Spleen (tissue), 7 donors: Measurements from ENCODE around the gene ZDHHC20.

Experiments
- POLR2A ChIP-seq, 3 donors: fragments of 450-650 bp; IDR thresholded peaks; one replicate each; pipeline ENCODE4 v1.5.1; 2017; ENCODE audit warnings: antibody characterized with exemption in 3 of 3, mild to moderate bottlenecking in 1 of 3
- POLR2AphosphoS5 ChIP-seq, 3 donors: sonication (generic); formaldehyde crosslinking; IDR thresholded peaks; one replicate each; pipeline ENCODE4 v1.5.1; 2017; ENCODE audit warnings: antibody characterized with exemption in 3 of 3
- TF ChIP-seq, protein P1 (sequence below), 11 experiments: fragments of 200-600 bp in 7 of 11; fragments of 450-650 bp in 4 of 11; sonication (generic) in 4 of 11; IDR thresholded peaks in 8 of 11; conservative IDR thresholded peaks in 3 of 11; 1 replicate in 7 of 11; 2 replicates in 4 of 11; pipeline versions ENCODE4 v1.4.0 to v1.8.0; 2016 to 2021; ENCODE audit warnings: antibody characterized with exemption in 11 of 11, inconsistent platforms in 4 of 11, mild to moderate bottlenecking in 1 of 11
- donor health status: DM: no; HTN: no; CAD: no; lungs with moderate emphysema.
- donor health status: DM: no; HTN: no; CAD: no.
- donor health status: DM: no; HTN: no; CAD: no.

DNA sequence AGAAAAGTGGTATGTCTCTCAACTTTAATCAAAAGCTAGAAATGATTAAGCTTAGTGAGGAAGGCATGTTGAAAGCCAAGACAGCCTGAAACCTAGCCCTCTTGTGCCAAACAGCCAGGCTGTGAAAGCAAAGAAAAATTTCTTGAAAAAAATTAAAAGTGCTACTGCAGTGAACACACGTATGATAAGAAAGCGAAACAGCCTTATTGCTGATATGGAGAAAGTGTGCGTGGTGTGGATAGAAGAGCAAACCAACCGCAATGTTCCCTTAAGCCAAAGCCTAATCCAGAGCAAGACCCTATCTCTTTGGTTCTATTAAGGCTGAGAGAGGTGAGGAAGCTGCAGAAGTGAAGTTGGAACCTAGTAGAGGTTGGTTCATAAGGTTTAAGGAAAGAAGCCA, 96.4 kb downstream of the ZDHHC20 start:
- TF ChIP-seq, protein P1, sequence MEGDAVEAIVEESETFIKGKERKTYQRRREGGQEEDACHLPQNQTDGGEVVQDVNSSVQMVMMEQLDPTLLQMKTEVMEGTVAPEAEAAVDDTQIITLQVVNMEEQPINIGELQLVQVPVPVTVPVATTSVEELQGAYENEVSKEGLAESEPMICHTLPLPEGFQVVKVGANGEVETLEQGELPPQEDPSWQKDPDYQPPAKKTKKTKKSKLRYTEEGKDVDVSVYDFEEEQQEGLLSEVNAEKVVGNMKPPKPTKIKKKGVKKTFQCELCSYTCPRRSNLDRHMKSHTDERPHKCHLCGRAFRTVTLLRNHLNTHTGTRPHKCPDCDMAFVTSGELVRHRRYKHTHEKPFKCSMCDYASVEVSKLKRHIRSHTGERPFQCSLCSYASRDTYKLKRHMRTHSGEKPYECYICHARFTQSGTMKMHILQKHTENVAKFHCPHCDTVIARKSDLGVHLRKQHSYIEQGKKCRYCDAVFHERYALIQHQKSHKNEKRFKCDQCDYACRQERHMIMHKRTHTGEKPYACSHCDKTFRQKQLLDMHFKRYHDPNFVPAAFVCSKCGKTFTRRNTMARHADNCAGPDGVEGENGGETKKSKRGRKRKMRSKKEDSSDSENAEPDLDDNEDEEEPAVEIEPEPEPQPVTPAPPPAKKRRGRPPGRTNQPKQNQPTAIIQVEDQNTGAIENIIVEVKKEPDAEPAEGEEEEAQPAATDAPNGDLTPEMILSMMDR (IDR thresholded peaks at IDR 0.05 in 8 of 11, conservative IDR thresholded peaks at IDR 0.05 in 3 of 11): no peak
- TF ChIP-seq POLR2A (IDR thresholded peaks at IDR 0.05) (no peak), POLR2AphosphoS5 (IDR thresholded peaks at IDR 0.05) (no peak)
